ENCODE results near the gene NEK11. TPM values are rescaled to one million over a fixed set of nuclear protein-coding genes. Genes with fewer than 3 reads are reported as not detected.

Gene NEK11
- total RNA-seq = 1 to 10 TPM; 1.6 to 4.2 TPM
- polyA plus RNA-seq (2013, experiment 1 of 2) = 3.2 TPM
- polyA plus RNA-seq (2013, experiment 2 of 2) = 2.8 TPM
- 1.4 to 14.0 (median 4.3) reads per million in 172 experiments for total RNA-seq

- H3K4me1 Mint-ChIP-seq (ENCODE audit: low read depth) = peaks cover 52% of the 10 kb centered on the region
- H3K9me3 Mint-ChIP-seq = no peaks in the 10 kb centered on the region
- intact Hi-C loops (cut with DNase I, micrococcal nuclease) = loop anchor here (2.0 to 10.0 kb wide), 6 partner anchors 280 to 1391 kb away; partner anchors contain the start of genes MRPL3 (in 2 of the 2), PIK3R4 (in 2 of the 2), DNAJC13 (in 1 of the 2) and NUDT16 (in 1 of the 2)
- TF ChIP-seq CTCF (IDR thresholded peaks at IDR 0.05) = no peak
- Histone ChIP-seq H3K9me3 (ENCODE audit: control insufficient read depth in 1 of 2, insufficient read depth in 1 of 2, low read length in 2 of 2) (no peaks in the 10 kb centered on the region), H3K27ac (ENCODE audit: low read depth in 1 of 2, low read length in 2 of 2) (peak within 1 kb of the TSS; percentile 84 to 89), H3K36me3 (ENCODE audit: insufficient read depth, low read length) (peaks cover 23% of the 10 kb centered on the region), H3K4me3 (ENCODE audit: low read length) (peak within 1 kb of the TSS; percentile 66), H3K27me3 (ENCODE audit: control insufficient read depth in 1 of 2, insufficient read depth in 2 of 2, low read length in 2 of 2) (no peaks in the 10 kb centered on the region), H3K4me1 (ENCODE audit: insufficient read depth, low read length) (peaks cover 30% of the 10 kb centered on the region)
- H3K27ac Mint-ChIP-seq = peak within 1 kb of the TSS; percentile 94
- H3K27me3 Mint-ChIP-seq = no peaks in the 10 kb centered on the region
- ATAC-seq (ENCODE audit: poor library complexity) (peak; percentile 97), DNase-seq (peak; percentile 85 to 96 (median 90))
- ChIA-PET POLR2A (interaction anchor here (0.6 to 4.3 kb wide), 12 partner anchors 9 to 1391 kb away, joined by 3 to 32 read pairs (median 4); partner anchors contain the start of genes ATP2C1 and NUDT16), CTCF (interaction anchor here (1.6 kb wide), 1 partner anchor 134 kb away, joined by 5 read pairs; no protein-coding TSS in a partner anchor)
- H3K36me3 Mint-ChIP-seq (ENCODE audit: low read depth) = peaks cover 54% of the 10 kb centered on the region
- peak within 1 kb of the TSS; percentile 93 for H3K4me3 Mint-ChIP-seq
Measured at GRCh38 chr3:131026321-131027151, at the start of gene NEK11, which contains the start of gene ASTE1. NEK11 (plus strand) TSS chr3:131026877; CDS start chr3:131029709, 2,832 bp downstream. ASTE1 (minus strand) TSS chr3:131026825; CDS start chr3:131025306, 1,519 bp downstream.

- H3K4me1 Mint-ChIP-seq (ENCODE audit: low read depth) = no peaks in the 10 kb centered on the region
- Histone ChIP-seq H3K4me1 (ENCODE audit: insufficient read depth, low read length) (no peaks in the 10 kb centered on the region), H3K27ac (ENCODE audit: low read depth in 1 of 2, low read length in 2 of 2) (no peak overlapping the region), H3K9me3 (ENCODE audit: control insufficient read depth in 1 of 2, insufficient read depth in 1 of 2, low read length in 2 of 2) (no peaks in the 10 kb centered on the region), H3K36me3 (ENCODE audit: insufficient read depth, low read length) (peaks cover 46% of the 10 kb centered on the region), H3K4me3 (ENCODE audit: low read length) (no peak overlapping the region), H3K27me3 (ENCODE audit: control insufficient read depth in 1 of 2, insufficient read depth in 2 of 2, low read length in 2 of 2) (no peaks in the 10 kb centered on the region)
- no peak for ATAC-seq (ENCODE audit: poor library complexity)
- no peak overlapping the region for H3K27ac Mint-ChIP-seq
- H3K9me3 Mint-ChIP-seq = no peaks in the 10 kb centered on the region
- DNase-seq = no peak
- ChIA-PET CTCF (interaction anchor here (0.5 kb wide), 1 partner anchor 141 kb away, joined by 3 read pairs; no protein-coding TSS in a partner anchor), POLR2A (interaction anchor here (0.7 kb wide), 1 partner anchor 13 kb away, joined by 3 read pairs; no protein-coding TSS in a partner anchor)
- intact Hi-C loops (cut with DNase I, micrococcal nuclease) = no loop called here
- no peak for TF ChIP-seq CTCF (IDR thresholded peaks at IDR 0.05)
- H3K36me3 Mint-ChIP-seq (ENCODE audit: low read depth) = peaks cover 90% of the 10 kb centered on the region
- H3K4me3 Mint-ChIP-seq = no peak overlapping the region
- H3K27me3 Mint-ChIP-seq = no peaks in the 10 kb centered on the region
Measured at GRCh38 chr3:130979117-130979516, 47.6 kb upstream of the NEK11 start.

GRCh38 chr3:130981469-130981868, 45.2 kb upstream of the NEK11 start:
- ChIA-PET CTCF (no interaction called here), POLR2A (no interaction called here)
- ATAC-seq (ENCODE audit: poor library complexity) = no peak
- no peaks in the 10 kb centered on the region for H3K9me3 Mint-ChIP-seq
- peaks cover 80% of the 10 kb centered on the region for H3K36me3 Mint-ChIP-seq (ENCODE audit: low read depth)
- Histone ChIP-seq H3K9me3 (ENCODE audit: control insufficient read depth in 1 of 2, insufficient read depth in 1 of 2, low read length in 2 of 2) (no peaks in the 10 kb centered on the region), H3K36me3 (ENCODE audit: insufficient read depth, low read length) (peaks cover 27% of the 10 kb centered on the region), H3K4me1 (ENCODE audit: insufficient read depth, low read length) (no peaks in the 10 kb centered on the region), H3K27ac (ENCODE audit: low read depth in 1 of 2, low read length in 2 of 2) (no peak overlapping the region), H3K4me3 (ENCODE audit: low read length) (no peak overlapping the region), H3K27me3 (ENCODE audit: control insufficient read depth in 1 of 2, insufficient read depth in 2 of 2, low read length in 2 of 2) (no peaks in the 10 kb centered on the region)
- intact Hi-C loops (cut with DNase I, micrococcal nuclease) = no loop called here
- H3K4me3 Mint-ChIP-seq = no peak overlapping the region
- H3K4me1 Mint-ChIP-seq (ENCODE audit: low read depth) = no peaks in the 10 kb centered on the region
- TF ChIP-seq CTCF (IDR thresholded peaks at IDR 0.05) = no peak
- no peaks in the 10 kb centered on the region for H3K27me3 Mint-ChIP-seq
- H3K27ac Mint-ChIP-seq = no peak overlapping the region
- no peak for DNase-seq

Measured in CD4-positive, alpha-beta T cell (primary cell).